GM18507 (cell line): ENCODE measurements around the gene VAT1.
"Not testable (repeated sequence)": the region's sequence is repeated elsewhere in the genome, so short reads cannot be mapped to it uniquely, and the experiment has no call there.

Experiments
- DNase-seq: peaks from one replicate; pipeline ENCODE4 v3.0.0; 2011; ENCODE audit warnings: low read depth; ENCODE audit not compliant: insufficient read length; ENCODE audit errors: extremely low spot score
- FAIRE-seq: peaks from 2 replicates; lab custom pipeline; 2011; peaks lifted over from hg19 to GRCh38; lab: Jason Lieb, UNC

The VAT1 gene

DNA sequence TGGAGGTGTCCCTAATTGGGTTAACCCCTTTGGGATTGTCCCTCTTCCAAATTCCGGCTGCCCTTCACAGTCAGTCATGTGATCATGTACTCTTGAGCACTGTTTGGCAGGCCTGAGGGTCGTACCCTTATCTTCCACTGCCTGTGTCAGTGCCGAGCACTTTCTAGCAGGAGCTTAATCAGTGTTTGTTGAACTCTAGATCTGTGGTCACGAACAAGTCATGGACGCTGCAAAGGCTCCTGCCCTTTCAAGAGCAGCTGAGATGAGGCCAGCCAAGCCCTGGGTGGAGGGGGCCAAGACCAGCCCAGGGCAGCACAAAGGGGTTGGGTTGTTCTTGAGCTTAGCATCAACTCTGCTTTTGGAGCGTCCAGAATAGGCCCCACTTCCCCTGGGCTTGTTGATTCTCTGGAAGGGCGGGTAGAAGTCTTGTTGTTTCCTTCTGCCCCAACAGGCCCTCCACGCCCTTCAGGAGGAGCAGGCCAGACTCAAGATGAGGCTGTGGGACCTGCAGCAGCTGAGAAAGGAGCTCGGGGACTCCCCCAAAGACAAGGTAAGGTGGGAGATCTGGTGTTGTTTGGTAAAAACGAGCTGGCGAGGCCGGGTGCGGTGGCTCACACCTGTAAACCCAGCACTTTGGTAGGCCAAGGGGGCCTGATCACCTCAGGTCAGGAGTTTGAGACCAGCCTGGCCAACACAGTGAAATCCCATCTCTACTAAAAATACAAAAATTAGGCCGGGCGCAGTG is 10.3 kb downstream of the VAT1 start:
- DNase-seq, result no peak
- no peak for FAIRE-seq

DNA sequence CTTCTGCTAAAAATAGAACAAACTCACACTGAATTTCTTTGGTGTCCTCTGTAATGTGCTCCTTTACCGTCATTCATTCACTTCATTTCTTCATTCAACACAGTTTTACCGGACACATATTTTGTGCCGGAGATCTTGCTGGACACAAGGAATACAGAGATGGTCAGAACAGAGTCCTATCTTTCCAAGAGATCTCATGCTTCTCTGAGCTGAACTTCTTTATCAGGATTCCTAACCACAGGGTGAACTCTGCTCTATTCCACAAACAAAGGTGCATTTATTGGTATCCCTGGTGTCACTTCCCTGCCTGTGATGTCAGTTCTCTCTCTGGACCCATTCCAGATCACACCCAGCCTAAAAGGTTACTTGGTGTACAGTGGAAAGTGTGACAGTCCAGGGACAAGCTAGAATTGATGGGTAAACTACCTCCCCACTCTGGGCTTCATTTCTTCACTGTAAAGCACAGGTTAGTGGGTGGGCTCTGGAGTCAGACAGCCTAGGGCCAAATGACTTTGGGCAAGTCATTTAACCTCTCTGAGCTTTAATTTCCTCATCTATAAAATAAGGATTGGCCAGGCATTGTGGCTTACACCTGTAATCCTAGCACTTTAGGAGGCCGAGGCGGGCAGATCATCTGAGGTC is 11.4 kb downstream of the VAT1 start:
- DNase-seq (no peak), FAIRE-seq (no peak)

DNA sequence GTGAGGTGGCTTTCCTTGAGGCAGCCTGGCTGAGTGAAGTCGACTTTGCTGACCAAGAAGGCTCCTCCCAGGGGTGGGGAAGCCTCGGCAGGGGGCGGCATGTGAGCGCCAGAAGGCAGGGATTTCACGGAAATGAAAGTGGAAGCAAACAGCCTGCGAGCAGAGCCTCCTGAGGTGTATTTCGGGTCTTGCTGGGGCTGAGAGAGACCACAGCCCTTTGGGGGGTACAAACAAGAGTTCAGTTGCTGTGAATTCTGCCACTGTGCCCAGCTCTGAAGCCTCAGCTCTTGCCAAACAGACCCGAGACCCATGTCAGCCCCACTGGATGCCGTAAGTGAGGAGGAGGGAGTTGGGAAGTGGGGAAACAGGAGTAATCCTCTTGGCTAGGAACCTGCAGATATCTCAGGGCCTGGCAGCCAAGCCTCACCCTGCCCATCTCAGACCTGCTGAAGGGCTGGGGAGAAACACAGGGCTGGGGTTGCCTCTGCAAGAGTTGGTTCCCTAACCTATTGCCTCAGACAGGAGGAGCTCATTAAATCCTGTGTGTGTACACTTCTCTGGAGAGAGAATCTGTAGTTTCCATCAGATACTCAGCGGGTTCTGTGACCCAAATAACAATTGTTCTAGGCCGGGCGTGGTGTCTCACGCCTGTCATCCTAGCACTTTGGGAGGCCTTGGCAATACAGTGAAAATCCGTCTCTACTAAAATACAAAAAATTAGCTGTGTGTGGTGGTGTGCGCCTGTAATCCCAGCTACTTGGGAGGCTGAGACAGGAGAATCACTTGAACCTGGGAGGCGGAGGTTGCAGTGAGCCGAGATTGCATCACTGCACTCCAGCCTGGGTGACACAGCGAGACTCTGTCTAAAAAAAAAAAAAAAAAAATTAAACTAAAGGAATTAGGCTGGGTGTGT is 15.3 kb downstream of the VAT1 start, which contains the start of gene IFI35:
TSS of gene IFI35 (plus strand) at position 146 of the 913 bp plus-strand sequence. CDS start at position 310, 164 bp downstream.
- FAIRE-seq (peak; percentile 91), DNase-seq (peak; percentile 73)

DNA sequence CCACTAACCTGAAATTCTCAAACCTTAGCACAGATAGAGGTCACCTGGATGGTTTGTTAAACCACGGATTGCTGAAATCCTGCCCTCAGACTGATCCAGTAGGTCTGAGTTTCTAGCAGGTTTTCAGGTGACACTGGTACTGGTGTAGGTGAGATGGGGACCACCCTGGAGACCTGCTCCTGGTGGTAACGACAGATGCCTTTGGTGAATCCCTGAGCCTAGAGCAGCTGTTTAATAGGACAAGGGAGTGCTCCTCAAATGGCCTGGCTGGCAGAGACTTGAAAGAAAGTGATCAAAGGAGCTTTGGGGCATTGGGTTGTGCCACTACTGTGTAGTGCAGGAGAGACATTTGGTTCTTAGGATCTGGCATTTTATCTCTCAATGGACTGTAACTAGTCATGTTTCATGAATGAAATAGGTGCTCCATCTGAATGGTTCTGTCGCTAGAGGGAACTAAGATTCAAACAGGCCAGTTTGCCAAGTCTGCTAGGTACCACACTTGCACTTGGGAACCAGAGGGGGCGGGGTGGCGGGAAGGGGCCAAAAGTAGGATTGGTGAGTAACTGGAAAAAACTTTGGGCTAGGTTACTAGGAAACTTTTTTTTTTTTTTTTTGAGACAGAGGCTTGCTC is 18.5 kb downstream of the VAT1 start:
- DNase-seq (no peak), FAIRE-seq (no peak)

DNA sequence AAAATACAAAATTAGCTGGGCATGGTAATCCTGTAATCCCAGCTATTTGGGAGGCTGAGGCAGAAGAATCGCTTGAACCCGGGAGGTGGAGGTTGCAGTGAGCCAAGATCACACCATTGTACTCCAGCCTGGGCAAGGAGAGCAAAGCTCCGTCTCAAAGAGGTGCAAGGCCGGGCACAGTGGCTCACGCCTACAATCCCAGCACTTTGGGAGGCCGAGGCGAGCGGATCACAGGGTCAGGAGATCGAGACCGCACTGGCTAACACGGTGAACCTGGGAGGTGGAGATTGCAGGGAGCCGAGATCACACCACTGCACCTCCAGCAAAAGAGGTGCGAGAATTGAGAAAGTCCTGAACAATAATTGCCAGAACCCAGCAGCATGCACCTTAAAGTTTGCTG is 21.3 kb downstream of the VAT1 start:
- not testable (repeated sequence) for DNase-seq, FAIRE-seq

DNA sequence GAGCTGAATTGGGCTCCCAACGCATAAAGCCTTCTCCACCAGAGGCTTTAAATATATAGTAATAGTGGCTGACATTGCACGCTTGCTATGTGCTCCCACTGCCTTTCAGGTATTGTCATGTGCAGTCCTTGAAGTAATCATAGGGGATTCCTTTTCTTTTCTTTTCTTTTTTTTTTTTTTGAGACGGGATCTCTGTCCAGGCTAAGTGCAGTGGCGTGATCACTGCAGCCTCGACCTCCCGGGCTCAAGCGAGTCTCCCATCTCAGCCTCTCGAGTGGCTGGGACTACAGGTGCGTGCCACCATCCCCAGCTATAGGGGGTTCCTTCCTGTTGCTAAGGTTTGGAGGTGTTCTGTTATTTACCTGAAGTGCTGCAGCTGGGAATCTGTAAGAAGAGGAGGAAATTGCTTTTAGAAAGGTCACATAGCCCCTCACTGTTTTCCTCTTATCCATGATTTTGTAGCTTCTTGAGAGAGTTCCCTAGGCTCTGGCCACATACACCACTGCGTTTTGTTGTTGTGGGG is 23.1 kb downstream of the VAT1 start:
- no peak for FAIRE-seq
- no peak for DNase-seq

DNA sequence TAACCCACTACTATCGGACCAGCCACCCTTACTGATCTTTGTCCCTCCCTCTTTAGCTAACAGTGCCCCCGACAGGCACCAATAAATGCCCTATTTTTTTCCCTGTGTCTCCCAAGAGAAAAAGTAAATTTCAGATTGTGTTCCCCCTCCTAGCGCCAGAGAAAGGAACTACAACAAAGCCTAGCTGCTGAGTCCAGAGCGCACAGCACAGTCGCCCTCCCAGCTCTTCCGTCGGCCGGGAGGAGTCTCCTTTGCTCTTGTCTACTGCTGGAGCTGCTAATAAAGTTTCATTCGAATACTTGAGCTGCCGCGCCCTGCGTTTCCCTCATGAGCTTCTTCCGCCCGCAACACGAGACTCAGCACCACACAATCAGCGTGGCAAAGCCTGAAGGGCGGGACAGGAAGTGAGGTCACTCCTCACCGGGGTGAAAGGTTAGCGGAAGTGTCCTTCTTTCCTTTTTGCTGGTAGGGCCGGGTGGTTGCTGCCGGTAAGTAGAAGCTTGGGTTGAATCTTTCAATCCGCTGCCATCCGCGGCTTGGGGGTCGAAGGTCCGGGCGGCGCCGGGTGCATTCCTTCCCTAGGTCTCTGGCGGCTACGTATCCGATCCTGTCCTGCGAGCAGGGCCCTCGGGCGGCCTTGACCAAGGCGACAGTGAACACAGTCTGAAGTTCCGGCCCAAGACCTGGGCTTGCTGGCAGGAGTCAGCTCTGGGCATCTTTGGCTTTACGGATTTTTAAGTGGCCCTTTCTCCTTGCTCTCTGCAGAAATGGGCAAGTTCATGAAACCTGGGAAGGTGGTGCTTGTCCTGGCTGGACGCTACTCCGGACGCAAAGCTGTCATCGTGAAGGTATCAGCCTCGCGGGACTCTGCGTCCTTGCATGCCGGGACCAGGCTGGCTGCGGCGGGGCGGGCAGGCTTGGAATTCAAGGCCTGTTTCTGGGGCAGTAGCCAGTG is 23.9 kb downstream of the VAT1 start, which contains the start of gene RPL27:
TSS of gene RPL27 (plus strand) at position 436 of the 955 bp plus-strand sequence. CDS start at position 768, 332 bp downstream.
- FAIRE-seq (peak; percentile 100), DNase-seq (peak; percentile 94)

DNA sequence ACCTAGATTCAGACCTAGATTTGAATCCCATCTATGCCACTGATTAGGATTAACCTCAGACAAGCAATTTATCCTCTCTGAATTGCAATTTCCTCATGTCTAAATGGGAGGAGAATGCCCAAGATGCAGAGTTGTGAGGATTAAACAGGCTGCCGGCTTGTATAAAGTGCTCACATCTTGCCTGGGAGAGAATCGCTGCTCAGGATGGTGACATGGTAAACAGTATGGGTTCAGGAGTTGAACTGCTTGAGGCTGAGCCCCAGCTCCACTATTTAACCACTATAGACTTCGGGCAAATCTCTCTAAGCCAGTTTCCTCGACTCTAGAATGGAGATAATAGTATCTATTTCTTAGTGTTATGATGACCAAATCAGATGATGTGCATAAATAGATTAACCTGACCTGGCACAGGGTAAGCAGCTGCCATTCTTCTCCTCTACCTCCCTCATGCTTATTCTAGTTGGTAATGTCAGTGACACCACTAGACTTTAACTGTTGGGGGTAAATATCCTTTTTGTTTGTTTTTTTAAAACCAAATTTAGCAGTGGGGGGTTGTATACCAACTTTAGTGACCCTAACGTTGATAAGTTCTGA is 24.7 kb downstream of the VAT1 start:
- no peak for FAIRE-seq
- DNase-seq, result no peak

DNA sequence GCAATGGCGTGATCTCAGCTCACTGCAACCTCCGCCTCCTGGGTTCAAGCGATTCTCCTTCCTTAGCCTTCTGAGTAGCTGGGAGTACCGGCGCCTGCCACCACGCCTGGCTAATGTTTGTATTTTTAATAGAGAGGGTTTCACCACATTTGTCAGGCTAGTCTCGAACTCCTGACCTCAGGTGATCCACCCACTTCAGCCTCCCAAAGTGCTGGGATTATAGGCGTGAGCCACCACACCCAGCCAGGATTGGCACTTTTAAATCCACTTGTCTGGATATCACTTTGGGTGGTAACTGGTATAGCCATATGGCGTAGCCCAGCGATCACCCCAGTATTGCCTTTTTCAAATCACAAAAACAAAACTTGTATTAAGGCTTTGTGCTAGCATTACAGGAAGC is 28.3 kb downstream of the VAT1 start:
- not testable (repeated sequence) for FAIRE-seq, DNase-seq

DNA sequence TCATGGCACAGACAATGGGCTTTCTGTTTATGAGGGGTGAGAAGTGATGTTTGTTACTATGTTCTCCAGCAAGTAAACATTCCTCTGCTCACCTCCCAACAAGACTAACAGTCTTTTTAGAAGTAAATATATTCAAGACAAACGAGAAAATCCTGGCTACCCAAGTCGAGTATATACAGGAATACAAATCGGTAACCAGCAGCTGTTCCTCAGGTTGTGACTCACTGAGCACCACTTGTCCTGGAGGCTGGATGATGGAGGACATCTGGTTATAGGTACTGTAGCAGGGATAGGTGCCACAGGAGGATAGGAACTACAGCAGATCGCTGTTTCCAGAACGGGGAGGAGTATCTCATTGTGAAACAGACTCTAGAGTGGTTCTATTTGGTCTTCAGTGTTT is 29.3 kb downstream of the VAT1 start:
- DNase-seq (no peak), FAIRE-seq (no peak)

DNA sequence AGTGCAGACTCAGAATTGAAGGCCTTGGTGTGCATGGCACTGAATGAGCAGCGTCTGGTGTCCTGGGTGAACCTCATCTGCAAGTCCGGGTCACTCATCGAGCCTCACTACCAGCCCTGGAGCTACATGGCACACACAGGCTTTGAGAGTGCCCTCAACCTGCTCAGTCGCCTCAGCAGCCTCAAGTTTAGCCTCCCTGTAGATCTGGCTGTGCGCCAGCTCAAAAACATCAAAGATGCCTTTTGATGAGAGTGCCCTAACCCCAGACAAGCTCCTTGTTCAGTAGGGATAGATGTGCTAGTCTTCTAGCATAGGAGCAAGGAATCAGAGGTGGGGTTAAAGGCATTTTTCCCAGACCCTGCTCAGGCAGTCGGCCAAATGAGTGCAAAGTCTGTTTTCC is 30.7 kb downstream of the VAT1 start:
- DNase-seq (no peak), FAIRE-seq (no peak)

DNA sequence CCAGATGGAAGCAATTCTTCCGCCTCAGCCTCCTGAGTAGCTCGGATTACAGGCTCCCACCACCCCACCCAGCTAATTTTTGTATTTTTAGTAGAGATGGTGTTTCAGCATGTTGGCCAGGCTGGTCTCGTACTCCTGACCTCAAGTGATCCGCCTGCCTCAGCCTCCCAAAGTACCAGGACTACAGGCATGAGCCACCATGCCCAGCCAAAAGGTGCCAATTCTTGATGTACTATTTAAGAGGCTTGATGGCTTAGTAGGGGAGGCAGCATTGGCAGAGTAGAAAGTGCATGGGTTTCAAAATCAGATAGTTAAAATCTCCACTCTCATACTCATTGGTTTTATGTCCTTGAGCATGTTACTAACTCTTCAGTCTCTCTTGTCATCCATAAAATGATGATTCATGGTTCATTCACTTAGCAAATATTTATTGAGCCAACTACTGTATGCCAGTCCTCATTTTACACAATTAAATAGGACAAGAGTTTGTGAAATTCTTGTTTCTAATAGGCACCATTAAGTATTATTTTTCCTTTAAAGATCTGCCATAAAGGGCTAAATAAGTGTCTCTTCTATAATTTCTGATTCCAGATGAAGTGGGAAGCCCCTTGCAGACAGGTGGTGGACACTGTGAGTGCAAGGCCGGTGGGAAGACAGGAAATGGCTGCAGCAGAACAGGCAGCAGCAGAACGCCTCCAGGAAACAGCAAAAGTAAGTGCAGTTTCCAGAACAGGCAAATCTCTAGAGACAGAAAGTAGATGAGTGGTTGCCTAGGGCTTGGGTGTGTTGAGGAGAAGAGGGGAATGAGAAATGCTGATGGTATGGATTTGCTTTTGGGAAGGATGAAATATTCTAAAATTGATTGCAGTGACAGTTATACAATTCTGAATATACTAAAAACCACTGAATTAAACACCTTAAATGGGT is 32.2 kb downstream of the VAT1 start:
- FAIRE-seq (no peak), DNase-seq (no peak)

DNA sequence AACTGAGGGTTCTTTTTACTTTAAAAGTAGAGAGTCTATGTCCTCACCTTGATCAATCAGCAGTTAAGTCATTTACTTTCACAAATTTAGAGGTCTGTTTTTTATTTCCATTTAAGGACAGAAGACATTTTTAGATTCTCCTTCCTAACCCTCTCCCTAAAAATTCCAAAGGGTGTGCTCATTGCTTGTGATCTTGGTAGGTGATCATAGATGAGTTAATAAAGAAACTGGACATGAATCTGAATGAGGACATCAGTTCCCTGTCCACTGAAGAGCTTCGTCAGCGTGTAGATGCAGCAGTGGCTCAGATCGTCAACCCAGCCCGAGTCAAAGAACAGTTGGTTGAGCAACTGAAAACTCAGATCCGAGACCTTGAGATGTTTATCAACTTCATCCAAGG is 33.0 kb downstream of the VAT1 start:
- DNase-seq (no peak), FAIRE-seq (no peak)

DNA sequence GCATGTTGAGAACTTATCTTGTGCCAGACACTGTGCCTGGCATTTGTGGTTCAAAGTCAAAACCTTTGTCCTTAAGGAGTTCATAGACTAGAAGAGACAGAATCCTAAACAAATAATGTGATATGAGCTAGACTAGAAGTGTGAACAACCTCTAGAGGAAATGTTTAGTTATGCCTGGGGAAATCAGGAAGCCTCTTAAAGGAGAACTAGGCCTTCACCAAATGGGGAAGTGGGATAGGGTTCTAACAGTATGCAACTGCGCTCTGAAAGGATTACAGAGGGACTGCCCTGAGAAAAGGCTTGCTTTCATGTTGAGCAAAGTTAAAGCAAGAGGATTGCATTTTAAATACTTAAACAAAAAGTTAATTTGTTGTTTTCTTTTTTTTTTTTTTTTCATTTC is 37.0 kb downstream of the VAT1 start:
- peak; percentile 81 for FAIRE-seq
- peak; percentile 46 for DNase-seq

DNA sequence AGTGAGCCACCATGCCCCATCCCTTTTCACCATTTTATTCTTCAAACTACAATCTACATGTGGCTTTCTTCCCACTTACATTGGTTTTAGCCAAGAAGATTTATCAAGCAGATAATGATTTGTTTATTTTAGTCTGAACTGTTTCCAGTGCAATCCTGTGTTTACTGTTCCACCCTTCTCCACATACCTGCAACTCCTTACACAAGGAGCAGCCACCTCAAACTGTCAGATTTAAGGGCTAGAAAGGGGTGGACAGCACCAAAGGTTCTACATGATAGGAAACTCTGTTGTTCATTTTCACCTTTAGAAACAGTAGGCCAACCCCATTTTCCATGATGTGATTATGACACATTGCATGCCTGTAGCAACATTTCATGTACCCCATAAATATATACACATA is 39.9 kb downstream of the VAT1 start:
- FAIRE-seq, result no peak
- DNase-seq, result no peak

DNA sequence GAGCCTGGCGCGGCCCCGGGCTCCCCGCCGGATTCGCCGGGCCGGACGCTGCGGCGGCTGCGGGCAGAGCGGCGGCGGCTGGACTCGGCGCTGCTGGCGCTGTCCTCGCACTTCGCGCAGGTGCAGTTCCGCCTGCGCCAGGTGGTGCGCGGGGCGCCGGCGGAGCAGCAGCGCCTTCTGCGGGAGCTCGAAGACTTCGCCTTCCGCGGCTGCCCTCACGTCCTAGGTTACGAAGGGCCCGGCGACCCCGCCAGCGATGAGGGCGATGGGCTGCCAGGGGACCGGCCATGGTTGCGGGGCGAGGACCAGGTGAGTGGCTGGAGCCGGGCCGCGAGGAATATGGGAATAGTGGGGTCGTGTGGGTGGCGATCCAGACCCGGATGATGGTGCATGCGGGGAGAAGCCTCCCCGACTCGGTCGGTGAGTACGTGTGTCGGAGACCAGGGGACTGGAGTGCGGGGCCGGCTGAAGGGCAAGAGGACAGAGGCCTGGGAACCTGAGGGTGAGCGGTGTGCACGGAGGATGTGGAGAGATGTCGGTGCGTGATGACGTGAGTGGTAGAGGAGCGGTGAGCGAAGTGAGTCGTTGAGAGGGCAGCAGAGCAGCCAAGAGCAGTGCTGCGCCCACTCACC is 41.3 kb downstream of the VAT1 start:
- DNase-seq (peak; percentile 45), FAIRE-seq (peak; percentile 57)
